Cerebellar cortex (tissue), 1 donor: ENCODE data around the gene CORO2B.

Experiments
- DNase-seq: peaks from one replicate; pipeline ENCODE4 v3.0.0-alpha.2; 2015; ENCODE audit warnings: low spot score

The CORO2B gene

GRCh38 chr15:68627995-68628394 lies 49.2 kb downstream of the CORO2B start:
- DNase-seq, result no peak

GRCh38 chr15:68629519-68630210 lies 50.9 kb downstream of the CORO2B start:
- no peak for DNase-seq

- DNase-seq, result no peak
These were observed 51.4 kb downstream of the CORO2B start for GRCh38 chr15:68630211-68630555.

DNA sequence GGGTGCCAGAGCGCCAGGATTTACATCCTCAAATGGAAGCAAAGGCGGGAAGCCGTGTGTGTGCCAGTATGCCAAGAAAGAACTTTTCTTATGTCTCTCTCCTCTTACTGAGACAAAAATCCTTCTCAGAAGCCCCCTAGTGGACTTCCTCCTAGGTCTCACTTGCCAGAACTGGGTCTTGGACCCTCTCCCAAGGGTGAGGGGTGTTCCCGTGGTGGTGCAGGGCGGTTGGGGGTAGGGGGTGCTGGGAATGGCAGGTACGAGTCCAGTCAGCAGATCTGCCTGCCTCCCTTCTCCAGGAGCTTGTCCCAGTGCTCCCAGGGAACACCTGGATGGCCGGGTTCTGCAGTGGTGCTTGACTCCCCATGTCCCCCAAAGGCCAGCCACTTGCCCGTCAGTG lies 52.0 kb downstream of the CORO2B start:
- DNase-seq, result no peak

DNA sequence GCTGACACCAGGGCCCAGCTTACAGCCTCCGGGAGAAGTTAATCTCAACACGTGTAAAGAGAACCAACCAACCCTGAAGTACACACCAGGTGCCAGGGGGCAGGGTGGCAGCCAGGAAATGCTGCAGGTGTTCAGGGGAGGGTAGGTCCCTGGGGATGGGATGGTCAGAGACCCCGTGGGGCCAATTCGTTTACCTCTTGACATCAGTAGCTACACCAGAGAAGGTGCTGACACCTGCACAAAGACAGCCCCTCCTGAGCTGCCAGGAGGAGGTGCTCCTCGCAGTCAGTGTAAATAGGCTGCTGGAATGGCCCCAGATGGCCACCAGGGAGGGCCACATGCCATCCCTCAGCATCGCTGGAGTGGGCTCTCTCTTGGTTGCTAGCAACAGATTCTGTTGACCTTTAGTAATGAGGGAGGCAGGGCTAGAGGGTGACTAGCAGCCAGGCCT lies 52.8 kb downstream of the CORO2B start:
- peak; percentile 74 for DNase-seq

DNA sequence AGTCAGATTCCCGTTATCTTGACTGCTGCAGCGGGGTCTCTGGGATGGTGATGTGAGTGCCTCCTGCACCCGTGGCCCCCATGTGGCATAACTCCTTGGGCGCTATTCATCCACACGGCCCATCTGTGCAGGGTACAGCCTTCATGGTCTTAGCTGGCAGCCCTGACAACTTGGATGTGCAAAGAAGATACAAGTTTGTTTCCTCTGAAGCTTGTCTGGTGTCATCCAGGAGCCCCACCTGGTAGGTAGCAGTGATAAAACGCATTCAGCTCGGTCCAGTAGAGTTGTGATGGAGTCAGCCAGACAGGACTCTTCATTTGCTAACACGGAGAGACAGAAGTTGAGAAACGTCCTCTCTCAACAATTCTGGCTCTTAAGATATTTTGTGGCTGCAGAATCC lies 53.3 kb downstream of the CORO2B start:
- no peak for DNase-seq

DNA sequence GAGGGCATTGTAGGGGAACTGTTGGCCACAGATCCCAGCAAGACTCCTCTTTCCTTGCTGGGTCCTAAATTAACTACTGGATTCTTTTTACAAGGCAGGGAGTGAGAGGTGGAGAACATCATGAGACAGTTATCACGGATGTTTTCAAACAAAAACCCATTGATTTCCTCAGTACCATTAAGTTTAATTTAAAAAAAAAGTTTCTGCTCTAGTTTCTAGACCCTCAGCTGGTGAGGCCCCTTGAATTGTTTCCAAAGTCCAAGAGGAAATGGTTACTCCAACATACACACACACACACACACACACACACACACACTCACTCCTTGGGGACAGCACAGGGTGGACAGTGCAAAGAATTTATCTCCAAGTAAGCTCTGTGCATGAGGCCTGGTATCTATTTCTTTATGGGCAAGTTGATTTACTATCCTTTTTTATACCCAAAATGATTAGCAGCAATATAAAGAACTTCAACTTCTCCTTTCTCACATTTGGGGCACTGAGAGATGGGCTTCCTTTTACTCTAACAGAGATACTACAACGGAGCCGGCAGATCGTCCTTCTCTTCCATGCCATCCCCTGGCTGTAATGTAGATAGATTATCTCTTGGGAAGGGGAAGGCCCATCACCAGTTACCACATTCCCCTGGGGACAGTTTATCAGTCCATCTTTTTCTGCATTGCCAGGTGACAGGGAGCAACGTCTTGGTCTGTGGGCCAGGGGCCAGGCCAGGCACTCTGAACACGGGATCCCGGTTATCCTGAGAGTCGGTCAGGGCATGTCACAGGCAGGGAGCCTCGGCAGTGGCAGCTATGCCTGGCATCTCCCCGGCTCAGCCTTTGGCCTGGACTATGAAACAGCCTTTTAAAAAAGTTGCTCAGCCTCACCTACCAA lies 54.7 kb downstream of the CORO2B start:
- peak; percentile 57 for DNase-seq

DNA sequence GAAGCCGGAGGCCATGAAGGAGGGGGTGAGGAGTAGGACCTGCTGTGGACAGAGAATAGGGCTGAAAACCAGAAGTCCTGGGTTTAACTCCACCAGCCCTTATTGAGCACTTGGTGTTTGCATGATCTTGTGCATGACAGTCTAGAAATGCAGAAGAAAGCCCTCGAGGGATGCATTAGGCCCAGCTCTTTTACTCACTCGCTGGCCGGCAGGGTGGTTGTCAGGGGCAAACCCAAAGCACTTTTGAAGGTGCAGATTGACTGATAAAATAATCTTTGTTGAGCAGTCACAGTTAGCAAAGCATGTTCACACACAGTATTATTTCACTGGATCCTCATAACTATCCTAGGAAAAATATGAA lies 55.3 kb downstream of the CORO2B start:
- DNase-seq, result no peak

DNA sequence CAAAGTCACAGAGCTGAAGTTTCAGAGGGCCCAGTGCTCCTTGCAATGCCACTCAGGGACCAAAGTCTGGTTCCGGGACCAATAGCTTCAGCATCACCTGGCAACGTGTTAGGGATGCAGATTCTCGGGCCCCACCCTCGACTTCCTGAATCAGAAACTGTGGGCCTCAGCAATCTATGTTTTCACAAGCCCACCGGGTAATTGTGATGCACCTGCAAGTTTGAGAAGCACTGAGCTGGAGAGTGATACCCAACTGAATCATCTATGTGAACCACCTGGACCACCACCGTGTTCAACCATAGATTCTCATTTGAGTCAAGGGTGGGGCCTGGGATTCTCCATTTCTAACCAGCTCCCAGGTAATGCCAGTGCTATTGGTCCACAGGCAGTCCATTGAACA lies 55.7 kb downstream of the CORO2B start:
- DNase-seq, result no peak

- peak; percentile 99 for DNase-seq
These were observed 56.3 kb downstream of the CORO2B start for GRCh38 chr15:68635141-68635540.

DNA sequence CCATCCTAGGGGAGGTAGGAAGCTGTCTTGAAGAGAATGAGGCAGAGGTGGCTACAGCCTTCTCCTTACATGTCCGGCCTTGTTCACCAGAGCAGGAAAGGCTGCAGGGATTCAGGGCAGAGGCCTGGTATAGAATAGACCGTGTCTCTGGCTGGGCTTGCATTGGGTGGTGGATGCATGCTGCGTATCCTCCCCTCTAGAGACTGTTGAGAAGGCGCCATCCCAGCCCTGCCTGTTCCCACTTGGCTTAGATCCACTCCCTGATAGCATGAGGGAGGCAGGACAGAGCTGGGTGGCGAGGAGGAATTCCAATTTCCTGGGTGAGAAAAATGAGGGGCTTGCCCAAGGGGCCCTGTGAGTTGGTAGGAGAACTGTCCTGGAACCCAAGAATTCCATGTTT lies 57.5 kb downstream of the CORO2B start:
- no peak for DNase-seq

- no peak for DNase-seq
These were observed 59.1 kb downstream of the CORO2B start for GRCh38 chr15:68637767-68638404.

GRCh38 chr15:68638953-68639515 lies 60.2 kb downstream of the CORO2B start:
- DNase-seq, result no peak

- peak; percentile 59 for DNase-seq
These were observed 61.3 kb downstream of the CORO2B start for GRCh38 chr15:68639926-68640600.

DNA sequence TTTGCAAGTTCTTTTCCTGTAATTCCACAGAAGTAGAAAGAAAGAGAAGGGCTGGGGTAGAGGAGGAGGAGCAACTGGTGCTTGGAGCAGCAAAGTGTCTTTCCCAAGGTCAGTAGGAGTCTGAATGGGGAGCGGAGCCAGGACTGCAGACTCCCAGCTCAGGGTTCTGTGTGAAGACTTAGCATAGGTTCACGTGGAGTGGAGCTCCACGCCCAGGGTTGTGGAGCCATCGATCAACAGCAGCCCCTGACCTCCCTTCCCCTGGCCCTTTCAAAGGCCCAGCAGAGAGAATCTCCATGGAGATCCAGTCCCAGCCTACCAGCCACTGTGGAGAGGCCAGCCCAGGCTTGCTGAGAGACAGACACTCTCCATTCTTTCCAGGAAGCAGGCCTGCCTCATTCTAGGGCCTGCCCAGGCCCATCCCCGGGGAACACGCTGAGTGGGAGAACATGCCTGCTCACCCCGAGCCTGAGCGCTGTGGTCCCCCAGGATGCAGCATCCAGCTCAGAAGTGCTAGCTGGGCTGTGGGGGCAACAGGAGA lies 62.1 kb downstream of the CORO2B start:
- peak; percentile 50 for DNase-seq

- no peak for DNase-seq
These were observed 62.6 kb downstream of the CORO2B start for GRCh38 chr15:68641376-68641775.

- DNase-seq, result no peak
These were observed 63.7 kb downstream of the CORO2B start for GRCh38 chr15:68642491-68642845.

- DNase-seq, result no peak
These were observed 64.5 kb downstream of the CORO2B start for GRCh38 chr15:68643216-68643830.

GRCh38 chr15:68644083-68644904 lies 65.5 kb downstream of the CORO2B start:
- DNase-seq, result peak; percentile 52

DNA sequence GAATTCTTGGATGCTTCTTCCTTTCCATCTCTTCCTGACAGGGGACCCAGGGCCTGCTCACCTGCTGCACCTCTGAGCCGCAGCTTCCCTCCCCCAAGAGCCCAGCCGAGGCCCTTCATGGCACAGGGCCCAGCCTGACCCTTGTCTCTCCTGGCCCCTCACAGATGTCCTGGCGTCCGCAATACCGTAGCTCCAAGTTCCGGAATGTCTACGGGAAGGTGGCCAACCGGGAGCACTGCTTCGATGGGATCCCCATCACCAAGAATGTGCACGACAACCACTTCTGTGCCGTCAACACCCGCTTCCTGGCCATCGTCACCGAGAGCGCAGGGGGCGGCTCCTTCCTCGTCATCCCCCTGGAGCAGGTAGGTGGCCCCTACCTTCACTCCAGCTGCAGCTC lies 66.2 kb downstream of the CORO2B start:
- no peak for DNase-seq

GRCh38 chr15:68646156-68646555 lies 67.4 kb downstream of the CORO2B start:
- peak; percentile 74 for DNase-seq
